ENCODE data around the gene NELFA. TPM values are rescaled to one million over a fixed set of nuclear protein-coding genes. Genes with fewer than 3 reads are reported as not detected.

Gene NELFA
- total and polyA plus RNA-seq, 10 of the 15 experiments (the other 5 are each of a cell fraction or from before 2014, with no cell fraction given), result 0.39 to 38.6 (median 16.7) TPM

DNA sequence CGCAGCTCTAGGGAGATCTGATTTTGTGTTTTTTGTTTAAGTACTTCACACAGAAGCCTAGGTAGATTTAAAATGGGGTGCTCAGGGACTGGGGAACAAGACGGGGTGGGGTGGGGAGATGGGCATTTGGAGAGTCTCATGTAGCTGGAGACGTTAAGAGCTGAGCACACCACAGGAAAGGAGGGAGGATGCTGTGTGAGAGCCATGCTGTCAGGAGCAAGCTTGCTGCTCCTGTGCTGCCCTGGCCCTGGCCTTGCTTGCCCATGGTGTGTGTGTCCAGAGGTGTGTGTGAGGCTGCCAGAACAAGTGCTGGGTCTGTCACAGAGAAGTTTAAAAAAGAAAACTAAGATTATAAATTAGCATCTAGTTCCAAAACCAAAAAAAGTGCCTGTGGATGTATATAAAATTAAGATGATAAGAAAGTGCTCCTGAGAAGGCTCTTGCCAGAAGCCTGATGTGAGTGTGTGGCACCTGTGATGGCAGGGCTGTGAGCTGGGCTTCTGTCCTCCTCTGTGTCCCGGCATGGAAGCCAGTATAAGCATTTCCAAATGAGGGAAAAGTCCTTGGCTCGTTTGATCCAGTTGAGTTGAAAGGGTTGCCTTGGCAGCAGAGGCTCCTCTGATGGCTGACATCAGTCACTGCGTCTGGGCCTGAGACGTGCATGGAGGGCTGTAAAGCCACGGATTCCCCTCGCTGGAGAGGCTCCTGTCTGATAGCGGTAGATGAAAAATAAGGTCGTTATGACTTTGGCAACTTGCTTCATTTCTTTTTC is 63.5 kb downstream of the NELFA start:
- SMC1A ChIA-PET (ENCODE audit: uncharacterized antibody, unreplicated experiment), result no interaction called here
- no peak for FAIRE-seq
- no peak overlapping the region for H3K4me2 ChIP-seq (ENCODE audit: control insufficient read depth, insufficient read depth)
- no peak overlapping the region for H3K27ac ChIP-seq (ENCODE audit: control insufficient read depth, insufficient read depth)
- no TSS peak for BruUV-seq (replicated peaks)
- TF ChIP-seq CBFB (IDR thresholded peaks at IDR 0.05; ENCODE audit: low read depth), result no peak
- no peak for TF ChIP-seq YBX1 (IDR thresholded peaks at IDR 0.05)
- TF ChIP-seq, protein P1, sequence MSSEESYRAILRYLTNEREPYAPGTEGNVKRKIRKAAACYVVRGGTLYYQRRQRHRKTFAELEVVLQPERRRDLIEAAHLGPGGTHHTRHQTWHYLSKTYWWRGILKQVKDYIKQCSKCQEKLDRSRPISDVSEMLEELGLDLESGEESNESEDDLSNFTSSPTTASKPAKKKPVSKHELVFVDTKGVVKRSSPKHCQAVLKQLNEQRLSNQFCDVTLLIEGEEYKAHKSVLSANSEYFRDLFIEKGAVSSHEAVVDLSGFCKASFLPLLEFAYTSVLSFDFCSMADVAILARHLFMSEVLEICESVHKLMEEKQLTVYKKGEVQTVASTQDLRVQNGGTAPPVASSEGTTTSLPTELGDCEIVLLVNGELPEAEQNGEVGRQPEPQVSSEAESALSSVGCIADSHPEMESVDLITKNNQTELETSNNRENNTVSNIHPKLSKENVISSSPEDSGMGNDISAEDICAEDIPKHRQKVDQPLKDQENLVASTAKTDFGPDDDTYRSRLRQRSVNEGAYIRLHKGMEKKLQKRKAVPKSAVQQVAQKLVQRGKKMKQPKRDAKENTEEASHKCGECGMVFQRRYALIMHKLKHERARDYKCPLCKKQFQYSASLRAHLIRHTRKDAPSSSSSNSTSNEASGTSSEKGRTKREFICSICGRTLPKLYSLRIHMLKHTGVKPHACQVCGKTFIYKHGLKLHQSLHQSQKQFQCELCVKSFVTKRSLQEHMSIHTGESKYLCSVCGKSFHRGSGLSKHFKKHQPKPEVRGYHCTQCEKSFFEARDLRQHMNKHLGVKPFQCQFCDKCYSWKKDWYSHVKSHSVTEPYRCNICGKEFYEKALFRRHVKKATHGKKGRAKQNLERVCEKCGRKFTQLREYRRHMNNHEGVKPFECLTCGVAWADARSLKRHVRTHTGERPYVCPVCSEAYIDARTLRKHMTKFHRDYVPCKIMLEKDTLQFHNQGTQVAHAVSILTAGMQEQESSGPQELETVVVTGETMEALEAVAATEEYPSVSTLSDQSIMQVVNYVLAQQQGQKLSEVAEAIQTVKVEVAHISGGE (CRISPR knock-in tag; IDR thresholded peaks at IDR 0.05), result no peak
- TF ChIP-seq, protein P2, sequence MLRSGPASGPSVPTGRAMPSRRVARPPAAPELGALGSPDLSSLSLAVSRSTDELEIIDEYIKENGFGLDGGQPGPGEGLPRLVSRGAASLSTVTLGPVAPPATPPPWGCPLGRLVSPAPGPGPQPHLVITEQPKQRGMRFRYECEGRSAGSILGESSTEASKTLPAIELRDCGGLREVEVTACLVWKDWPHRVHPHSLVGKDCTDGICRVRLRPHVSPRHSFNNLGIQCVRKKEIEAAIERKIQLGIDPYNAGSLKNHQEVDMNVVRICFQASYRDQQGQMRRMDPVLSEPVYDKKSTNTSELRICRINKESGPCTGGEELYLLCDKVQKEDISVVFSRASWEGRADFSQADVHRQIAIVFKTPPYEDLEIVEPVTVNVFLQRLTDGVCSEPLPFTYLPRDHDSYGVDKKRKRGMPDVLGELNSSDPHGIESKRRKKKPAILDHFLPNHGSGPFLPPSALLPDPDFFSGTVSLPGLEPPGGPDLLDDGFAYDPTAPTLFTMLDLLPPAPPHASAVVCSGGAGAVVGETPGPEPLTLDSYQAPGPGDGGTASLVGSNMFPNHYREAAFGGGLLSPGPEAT (IDR thresholded peaks at IDR 0.05; ENCODE audit: low read depth), result no peak
- TF ChIP-seq, protein P3, sequence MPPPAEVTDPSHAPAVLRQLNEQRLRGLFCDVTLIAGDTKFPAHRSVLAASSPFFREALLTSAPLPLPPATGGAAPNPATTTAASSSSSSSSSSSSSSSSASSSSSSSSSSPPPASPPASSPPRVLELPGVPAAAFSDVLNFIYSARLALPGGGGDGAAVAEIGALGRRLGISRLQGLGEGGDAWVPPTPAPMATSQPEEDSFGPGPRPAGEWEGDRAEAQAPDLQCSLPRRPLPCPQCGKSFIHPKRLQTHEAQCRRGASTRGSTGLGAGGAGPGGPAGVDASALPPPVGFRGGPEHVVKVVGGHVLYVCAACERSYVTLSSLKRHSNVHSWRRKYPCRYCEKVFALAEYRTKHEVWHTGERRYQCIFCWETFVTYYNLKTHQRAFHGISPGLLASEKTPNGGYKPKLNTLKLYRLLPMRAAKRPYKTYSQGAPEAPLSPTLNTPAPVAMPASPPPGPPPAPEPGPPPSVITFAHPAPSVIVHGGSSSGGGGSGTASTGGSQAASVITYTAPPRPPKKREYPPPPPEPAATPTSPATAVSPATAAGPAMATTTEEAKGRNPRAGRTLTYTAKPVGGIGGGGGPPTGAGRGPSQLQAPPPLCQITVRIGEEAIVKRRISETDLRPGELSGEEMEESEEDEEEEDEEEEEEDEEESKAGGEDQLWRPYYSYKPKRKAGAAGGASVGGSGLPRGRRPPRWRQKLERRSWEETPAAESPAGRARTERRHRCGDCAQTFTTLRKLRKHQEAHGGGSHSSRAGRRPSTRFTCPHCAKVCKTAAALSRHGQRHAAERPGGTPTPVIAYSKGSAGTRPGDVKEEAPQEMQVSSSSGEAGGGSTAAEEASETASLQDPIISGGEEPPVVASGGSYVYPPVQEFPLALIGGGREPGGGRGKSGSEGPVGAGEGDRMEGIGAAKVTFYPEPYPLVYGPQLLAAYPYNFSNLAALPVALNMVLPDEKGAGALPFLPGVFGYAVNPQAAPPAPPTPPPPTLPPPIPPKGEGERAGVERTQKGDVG (CRISPR knock-in tag; IDR thresholded peaks at IDR 0.05), result no peak
- TF ChIP-seq POLR2AphosphoS2 (IDR thresholded peaks at IDR 0.05; ENCODE audit: low read depth, low read length), result no peak
- TF ChIP-seq, protein P4, sequence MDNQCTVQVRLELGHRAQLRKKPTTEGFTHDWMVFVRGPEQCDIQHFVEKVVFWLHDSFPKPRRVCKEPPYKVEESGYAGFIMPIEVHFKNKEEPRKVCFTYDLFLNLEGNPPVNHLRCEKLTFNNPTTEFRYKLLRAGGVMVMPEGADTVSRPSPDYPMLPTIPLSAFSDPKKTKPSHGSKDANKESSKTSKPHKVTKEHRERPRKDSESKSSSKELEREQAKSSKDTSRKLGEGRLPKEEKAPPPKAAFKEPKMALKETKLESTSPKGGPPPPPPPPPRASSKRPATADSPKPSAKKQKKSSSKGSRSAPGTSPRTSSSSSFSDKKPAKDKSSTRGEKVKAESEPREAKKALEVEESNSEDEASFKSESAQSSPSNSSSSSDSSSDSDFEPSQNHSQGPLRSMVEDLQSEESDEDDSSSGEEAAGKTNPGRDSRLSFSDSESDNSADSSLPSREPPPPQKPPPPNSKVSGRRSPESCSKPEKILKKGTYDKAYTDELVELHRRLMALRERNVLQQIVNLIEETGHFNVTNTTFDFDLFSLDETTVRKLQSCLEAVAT (IDR thresholded peaks at IDR 0.05), result no peak
- TF ChIP-seq HDGF (IDR thresholded peaks at IDR 0.05), result no peak
- TF ChIP-seq IRF4 (IDR thresholded peaks at IDR 0.05; ENCODE audit: low read depth, low read length), result no peak
- no peak for TF ChIP-seq EP300 (IDR thresholded peaks at IDR 0.05; ENCODE audit: borderline replicate concordance in 1 of 2, control insufficient read depth in 1 of 2, low read depth in 2 of 2, low read length in 2 of 2)
- CTCF ChIA-PET, result no interaction called here
- H4K20me1 ChIP-seq (ENCODE audit: control insufficient read depth, insufficient read depth), result no peaks in the 10 kb centered on the region
- in situ Hi-C loops (cut with MboI), result no loop called here
- H3K4me3 ChIP-seq, result no peak overlapping the region
- intact Hi-C loops (cut with micrococcal nuclease; ENCODE audit: unreplicated experiment), result no loop called here
- 96% methylated on average over 11 of the region's 11 CpGs for WGBS (ENCODE audit: insufficient coverage, insufficient replicate concordance, low lambda C conversion rate, missing lambda C conversion rate)
- H3K79me2 ChIP-seq (ENCODE audit: control insufficient read depth, insufficient read depth, low read length), result no peaks in the 10 kb centered on the region
- peaks cover 19 to 40% of the 10 kb centered on the region in 2 experiments for H3K36me3 ChIP-seq (ENCODE audit: control insufficient read depth in 2 of 2, insufficient read depth in 2 of 2, low read length in 1 of 2)
- no peaks in the 10 kb centered on the region for H3K4me1 ChIP-seq (ENCODE audit: control insufficient read depth, insufficient read depth, low read length)
- H3K27me3 ChIP-seq (replicated peaks in 1 of 2; ENCODE audit: control insufficient read depth in 2 of 2, insufficient read depth in 2 of 2, low read length in 1 of 2), result no peaks in the 10 kb centered on the region
- DNase-seq (ENCODE audit: low read depth, low spot score), result no peak
- H3K9me3 ChIP-seq (replicated peaks; ENCODE audit: control insufficient read depth, insufficient read depth, low read length), result no peaks in the 10 kb centered on the region
- H3K9ac ChIP-seq (ENCODE audit: control insufficient read depth, insufficient read depth, low read length), result no peak overlapping the region
- POLR2A ChIA-PET, result no interaction called here
- RAD21 ChIA-PET (ENCODE audit: unreplicated experiment), result no interaction called here
- no peak for ATAC-seq
- H2AFZ ChIP-seq (ENCODE audit: control insufficient read depth, low read depth, low read length), result no peak overlapping the region

All from GM12878 (cell line).